ENCODE measurements around the gene MMP25. TPM values are rescaled to one million over a fixed set of nuclear protein-coding genes. Genes with fewer than 3 reads are reported as not detected.

Gene MMP25
- total and polyA plus RNA-seq, 9 of the 15 experiments (the other 6 are each of a cell fraction or from before 2014, with no cell fraction given): 0.03 to 0.04 TPM; not detected in 7

DNA sequence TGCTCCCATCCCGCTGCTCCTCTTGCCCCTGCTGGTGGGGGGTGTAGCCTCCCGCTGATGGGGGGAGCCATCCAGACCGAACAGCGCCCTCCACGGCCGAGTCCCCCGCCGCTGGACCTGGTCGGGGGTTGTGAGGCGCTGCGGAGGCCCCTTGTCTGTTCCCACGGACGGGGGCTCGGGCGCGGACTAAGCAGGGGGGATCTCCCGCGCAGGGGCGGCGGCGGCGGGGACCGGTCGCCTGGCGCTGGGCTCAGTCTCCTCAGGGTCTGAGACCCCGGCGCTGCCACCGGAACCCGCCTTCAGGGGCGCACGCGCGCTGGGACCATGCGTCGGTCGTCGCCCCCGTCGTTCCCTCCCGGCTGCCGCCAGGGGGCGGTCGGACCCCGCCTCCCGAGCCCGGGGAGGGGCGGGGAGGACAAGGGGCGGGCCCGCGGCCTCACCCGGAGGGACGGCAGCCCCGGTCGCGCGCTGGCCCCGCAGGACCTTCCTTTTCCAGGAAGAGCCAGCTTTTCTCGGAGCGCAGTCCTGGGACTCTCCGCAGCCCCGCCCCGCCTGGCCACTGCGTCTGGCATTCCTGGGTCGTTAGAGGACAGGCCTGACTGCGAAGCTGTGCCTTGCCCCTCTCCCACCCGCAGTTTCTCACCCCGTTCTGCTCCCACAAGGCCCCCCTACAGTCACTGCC is 12.8 kb downstream of the MMP25 start (continued):
- TF ChIP-seq, protein P1, sequence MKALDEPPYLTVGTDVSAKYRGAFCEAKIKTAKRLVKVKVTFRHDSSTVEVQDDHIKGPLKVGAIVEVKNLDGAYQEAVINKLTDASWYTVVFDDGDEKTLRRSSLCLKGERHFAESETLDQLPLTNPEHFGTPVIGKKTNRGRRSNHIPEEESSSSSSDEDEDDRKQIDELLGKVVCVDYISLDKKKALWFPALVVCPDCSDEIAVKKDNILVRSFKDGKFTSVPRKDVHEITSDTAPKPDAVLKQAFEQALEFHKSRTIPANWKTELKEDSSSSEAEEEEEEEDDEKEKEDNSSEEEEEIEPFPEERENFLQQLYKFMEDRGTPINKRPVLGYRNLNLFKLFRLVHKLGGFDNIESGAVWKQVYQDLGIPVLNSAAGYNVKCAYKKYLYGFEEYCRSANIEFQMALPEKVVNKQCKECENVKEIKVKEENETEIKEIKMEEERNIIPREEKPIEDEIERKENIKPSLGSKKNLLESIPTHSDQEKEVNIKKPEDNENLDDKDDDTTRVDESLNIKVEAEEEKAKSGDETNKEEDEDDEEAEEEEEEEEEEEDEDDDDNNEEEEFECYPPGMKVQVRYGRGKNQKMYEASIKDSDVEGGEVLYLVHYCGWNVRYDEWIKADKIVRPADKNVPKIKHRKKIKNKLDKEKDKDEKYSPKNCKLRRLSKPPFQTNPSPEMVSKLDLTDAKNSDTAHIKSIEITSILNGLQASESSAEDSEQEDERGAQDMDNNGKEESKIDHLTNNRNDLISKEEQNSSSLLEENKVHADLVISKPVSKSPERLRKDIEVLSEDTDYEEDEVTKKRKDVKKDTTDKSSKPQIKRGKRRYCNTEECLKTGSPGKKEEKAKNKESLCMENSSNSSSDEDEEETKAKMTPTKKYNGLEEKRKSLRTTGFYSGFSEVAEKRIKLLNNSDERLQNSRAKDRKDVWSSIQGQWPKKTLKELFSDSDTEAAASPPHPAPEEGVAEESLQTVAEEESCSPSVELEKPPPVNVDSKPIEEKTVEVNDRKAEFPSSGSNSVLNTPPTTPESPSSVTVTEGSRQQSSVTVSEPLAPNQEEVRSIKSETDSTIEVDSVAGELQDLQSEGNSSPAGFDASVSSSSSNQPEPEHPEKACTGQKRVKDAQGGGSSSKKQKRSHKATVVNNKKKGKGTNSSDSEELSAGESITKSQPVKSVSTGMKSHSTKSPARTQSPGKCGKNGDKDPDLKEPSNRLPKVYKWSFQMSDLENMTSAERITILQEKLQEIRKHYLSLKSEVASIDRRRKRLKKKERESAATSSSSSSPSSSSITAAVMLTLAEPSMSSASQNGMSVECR (CRISPR knock-in tag; IDR thresholded peaks at IDR 0.05): peak; percentile 85
- TF ChIP-seq, protein P2, sequence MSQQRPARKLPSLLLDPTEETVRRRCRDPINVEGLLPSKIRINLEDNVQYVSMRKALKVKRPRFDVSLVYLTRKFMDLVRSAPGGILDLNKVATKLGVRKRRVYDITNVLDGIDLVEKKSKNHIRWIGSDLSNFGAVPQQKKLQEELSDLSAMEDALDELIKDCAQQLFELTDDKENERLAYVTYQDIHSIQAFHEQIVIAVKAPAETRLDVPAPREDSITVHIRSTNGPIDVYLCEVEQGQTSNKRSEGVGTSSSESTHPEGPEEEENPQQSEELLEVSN (IDR thresholded peaks at IDR 0.05; ENCODE audit: borderline replicate concordance in 1 of 2, extremely low read depth in 1 of 2, insufficient read depth in 1 of 2, insufficient read length in 1 of 2, low read depth in 1 of 2, low read length in 1 of 2, poor library complexity in 1 of 2, severe bottlenecking in 1 of 2): peak in 1 of 2 experiments; percentile 61
- no peak for TF ChIP-seq MEF2D (tag; conservative IDR thresholded peaks at IDR 0.05; ENCODE audit: low read depth)
- TF ChIP-seq SLC30A9 (CRISPR knock-in tag; IDR thresholded peaks at IDR 0.05): no peak
- TF ChIP-seq RBM25 (IDR thresholded peaks at IDR 0.05; ENCODE audit: low read depth, low read length, severe bottlenecking): no peak
- TF ChIP-seq, protein P3, sequence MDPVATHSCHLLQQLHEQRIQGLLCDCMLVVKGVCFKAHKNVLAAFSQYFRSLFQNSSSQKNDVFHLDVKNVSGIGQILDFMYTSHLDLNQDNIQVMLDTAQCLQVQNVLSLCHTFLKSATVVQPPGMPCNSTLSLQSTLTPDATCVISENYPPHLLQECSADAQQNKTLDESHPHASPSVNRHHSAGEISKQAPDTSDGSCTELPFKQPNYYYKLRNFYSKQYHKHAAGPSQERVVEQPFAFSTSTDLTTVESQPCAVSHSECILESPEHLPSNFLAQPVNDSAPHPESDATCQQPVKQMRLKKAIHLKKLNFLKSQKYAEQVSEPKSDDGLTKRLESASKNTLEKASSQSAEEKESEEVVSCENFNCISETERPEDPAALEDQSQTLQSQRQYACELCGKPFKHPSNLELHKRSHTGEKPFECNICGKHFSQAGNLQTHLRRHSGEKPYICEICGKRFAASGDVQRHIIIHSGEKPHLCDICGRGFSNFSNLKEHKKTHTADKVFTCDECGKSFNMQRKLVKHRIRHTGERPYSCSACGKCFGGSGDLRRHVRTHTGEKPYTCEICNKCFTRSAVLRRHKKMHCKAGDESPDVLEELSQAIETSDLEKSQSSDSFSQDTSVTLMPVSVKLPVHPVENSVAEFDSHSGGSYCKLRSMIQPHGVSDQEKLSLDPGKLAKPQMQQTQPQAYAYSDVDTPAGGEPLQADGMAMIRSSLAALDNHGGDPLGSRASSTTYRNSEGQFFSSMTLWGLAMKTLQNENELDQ (CRISPR knock-in tag; IDR thresholded peaks at IDR 0.05; ENCODE audit: borderline replicate concordance): no peak
- TF ChIP-seq FOXA1 (IDR thresholded peaks at IDR 0.05; ENCODE audit: borderline replicate concordance): no peak
- no peak for TF ChIP-seq RBM34 (IDR thresholded peaks at IDR 0.05; ENCODE audit: borderline replicate concordance, insufficient read depth, low read length)
- TF ChIP-seq POLR2A (conservative IDR thresholded peaks at IDR 0.05): peak; percentile 69
- TF ChIP-seq FOS (IDR thresholded peaks at IDR 0.05; ENCODE audit: extremely low read depth, insufficient read length): no peak
- TF ChIP-seq RBFOX2 (IDR thresholded peaks at IDR 0.05; ENCODE audit: low read depth, low read length): peak; percentile 81
- TF ChIP-seq, protein P4, sequence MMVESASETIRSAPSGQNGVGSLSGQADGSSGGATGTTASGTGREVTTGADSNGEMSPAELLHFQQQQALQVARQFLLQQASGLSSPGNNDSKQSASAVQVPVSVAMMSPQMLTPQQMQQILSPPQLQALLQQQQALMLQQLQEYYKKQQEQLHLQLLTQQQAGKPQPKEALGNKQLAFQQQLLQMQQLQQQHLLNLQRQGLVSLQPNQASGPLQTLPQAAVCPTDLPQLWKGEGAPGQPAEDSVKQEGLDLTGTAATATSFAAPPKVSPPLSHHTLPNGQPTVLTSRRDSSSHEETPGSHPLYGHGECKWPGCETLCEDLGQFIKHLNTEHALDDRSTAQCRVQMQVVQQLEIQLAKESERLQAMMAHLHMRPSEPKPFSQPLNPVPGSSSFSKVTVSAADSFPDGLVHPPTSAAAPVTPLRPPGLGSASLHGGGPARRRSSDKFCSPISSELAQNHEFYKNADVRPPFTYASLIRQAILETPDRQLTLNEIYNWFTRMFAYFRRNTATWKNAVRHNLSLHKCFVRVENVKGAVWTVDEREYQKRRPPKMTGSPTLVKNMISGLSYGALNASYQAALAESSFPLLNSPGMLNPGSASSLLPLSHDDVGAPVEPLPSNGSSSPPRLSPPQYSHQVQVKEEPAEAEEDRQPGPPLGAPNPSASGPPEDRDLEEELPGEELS (CRISPR knock-in tag; IDR thresholded peaks at IDR 0.05; ENCODE audit: borderline replicate concordance): no peak
- TF ChIP-seq PCBP2 (IDR thresholded peaks at IDR 0.05; ENCODE audit: low read depth, low read length, poor library complexity, severe bottlenecking): no peak
- TF ChIP-seq, protein P5, sequence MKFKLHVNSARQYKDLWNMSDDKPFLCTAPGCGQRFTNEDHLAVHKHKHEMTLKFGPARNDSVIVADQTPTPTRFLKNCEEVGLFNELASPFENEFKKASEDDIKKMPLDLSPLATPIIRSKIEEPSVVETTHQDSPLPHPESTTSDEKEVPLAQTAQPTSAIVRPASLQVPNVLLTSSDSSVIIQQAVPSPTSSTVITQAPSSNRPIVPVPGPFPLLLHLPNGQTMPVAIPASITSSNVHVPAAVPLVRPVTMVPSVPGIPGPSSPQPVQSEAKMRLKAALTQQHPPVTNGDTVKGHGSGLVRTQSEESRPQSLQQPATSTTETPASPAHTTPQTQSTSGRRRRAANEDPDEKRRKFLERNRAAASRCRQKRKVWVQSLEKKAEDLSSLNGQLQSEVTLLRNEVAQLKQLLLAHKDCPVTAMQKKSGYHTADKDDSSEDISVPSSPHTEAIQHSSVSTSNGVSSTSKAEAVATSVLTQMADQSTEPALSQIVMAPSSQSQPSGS (CRISPR knock-in tag; IDR thresholded peaks at IDR 0.05): no peak
- TF ChIP-seq CTBP1 (IDR thresholded peaks at IDR 0.05; ENCODE audit: borderline replicate concordance): peak; percentile 88

Measured in K562 (cell line).